Activated T-helper 1 cell treated with anti-CD3 and anti-CD28 coated beads, Interleukin-12 subunit alpha, Interleukin-12 subunit beta, Interleukin-2, Interleukin-4 antibody, amounts not matched to agents 30 ng/mL and 10 ng/mL and 1 ng/mL, durations not matched to agents 14 hours and 24 hours and 36 hours (primary cell): Measurements from ENCODE around the gene AVPR2. TPM values are rescaled to one million over a fixed set of nuclear protein-coding genes. Genes with fewer than 3 reads are reported as not detected.

Source experiments
- DNase-seq: peaks from one replicate; pipeline ENCODE4 v3.0.0; 2021; ENCODE audit warnings: low spot score
- H3K27ac Mint-ChIP-seq: one replicate; pipeline ENCODE4 v1.8.0; 2021; ENCODE audit warnings: mild to moderate bottlenecking, mixed read lengths
- H3K27me3 Mint-ChIP-seq: one replicate; pipeline ENCODE4 v1.8.0; 2022; ENCODE audit warnings: mild to moderate bottlenecking, moderate library complexity, mixed read lengths; ENCODE audit not compliant: insufficient read depth
- H3K36me3 Mint-ChIP-seq: one replicate; pipeline ENCODE4 v1.8.0; 2021; ENCODE audit warnings: low read depth, mixed read lengths
- H3K4me1 Mint-ChIP-seq: one replicate; pipeline ENCODE4 v1.8.0; 2021; ENCODE audit warnings: low read depth, mixed read lengths
- H3K4me3 Mint-ChIP-seq: one replicate; pipeline ENCODE4 v1.8.0; 2021; ENCODE audit warnings: mild to moderate bottlenecking, moderate library complexity, mixed read lengths
- H3K9me3 Mint-ChIP-seq: one replicate; pipeline ENCODE4 v1.8.0; 2021; ENCODE audit warnings: mixed read lengths
- intact Hi-C: fragments of 100-400 bp; cut with micrococcal nuclease; formaldehyde crosslinking; loops from one replicate; pipeline ENCODE4 v1.15.1; 2024
- total RNA-seq: library from RNA; stranded (reverse); gene quantifications from 2 replicates; pipeline ENCODE4 v1.2.3, GENCODE V29; 2022

AVPR2 gene
- total RNA-seq, 1 donor from 2014 or later = not detected

DNA sequence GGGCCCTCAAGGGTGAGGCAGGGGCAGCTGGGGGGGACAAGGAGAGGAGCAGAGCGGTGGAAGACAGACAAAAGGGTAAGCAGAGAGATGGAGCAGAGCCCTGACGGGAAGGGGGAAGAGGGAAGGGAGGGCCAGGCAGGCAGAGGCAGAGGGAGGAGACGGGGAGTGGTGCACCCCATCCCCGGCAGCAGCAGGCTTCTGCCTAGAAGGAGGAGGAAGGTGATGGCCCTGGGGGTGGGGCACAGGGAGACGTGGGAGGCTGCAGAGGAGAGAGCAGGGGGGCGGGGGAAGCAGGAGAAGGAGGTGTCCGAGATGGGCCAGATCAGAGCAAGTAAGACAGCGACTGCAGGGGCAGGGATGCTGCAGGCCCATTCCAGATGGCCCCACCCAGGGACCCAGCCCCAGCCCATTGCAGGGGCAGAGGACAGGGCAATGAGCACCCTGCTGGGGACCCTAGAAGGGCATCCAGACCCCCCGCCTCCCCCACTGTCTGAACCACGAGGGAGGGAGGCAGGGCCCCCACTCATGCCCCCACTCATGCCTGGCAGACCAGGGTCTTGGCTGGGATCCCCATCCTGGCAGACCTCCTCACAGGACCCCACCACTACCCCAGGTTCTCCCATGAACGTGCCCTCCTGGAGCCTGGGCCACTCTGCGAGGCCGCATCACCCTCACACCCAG, 21.2 kb upstream of the AVPR2 start:
- Mint-ChIP-seq H3K36me3 (no peaks in the 10 kb centered on the region), H3K4me1 (peaks cover 17% of the 10 kb centered on the region), H3K4me3 (no peak overlapping the region), H3K27ac (no peak overlapping the region), H3K27me3 (peaks cover 14% of the 10 kb centered on the region), H3K9me3 (no peaks in the 10 kb centered on the region)
- intact Hi-C loops = no loop called here
- DNase-seq = no peak

DNA sequence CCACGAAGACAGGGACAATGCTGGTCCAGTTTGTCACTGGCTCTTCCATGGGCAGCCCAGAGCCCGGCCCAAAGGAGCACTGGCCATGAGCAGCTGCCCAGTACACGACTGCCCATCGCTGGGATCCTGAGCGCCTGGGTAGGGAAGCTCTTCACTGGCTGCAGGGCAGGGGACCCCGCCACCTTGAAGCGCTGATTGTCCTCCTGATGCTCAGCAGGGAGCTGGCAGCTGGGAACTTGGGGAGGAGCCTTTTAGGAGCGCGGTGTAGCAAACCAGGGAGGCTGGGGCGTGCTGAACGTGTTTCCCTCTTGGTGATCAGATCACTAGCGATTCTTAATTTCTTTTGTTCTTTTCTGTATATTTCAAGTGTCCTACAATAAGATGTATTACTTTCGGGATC, 20.3 kb upstream of the AVPR2 start:
- no peak overlapping the region for H3K4me3 Mint-ChIP-seq
- H3K9me3 Mint-ChIP-seq = no peaks in the 10 kb centered on the region
- peaks cover 8% of the 10 kb centered on the region for H3K4me1 Mint-ChIP-seq
- H3K27ac Mint-ChIP-seq = no peak overlapping the region
- no peaks in the 10 kb centered on the region for H3K36me3 Mint-ChIP-seq
- DNase-seq = no peak
- H3K27me3 Mint-ChIP-seq = peaks cover 21% of the 10 kb centered on the region
- intact Hi-C loops = no loop called here

- Mint-ChIP-seq H3K27ac (no peak overlapping the region), H3K36me3 (no peaks in the 10 kb centered on the region), H3K4me1 (peaks cover 4% of the 10 kb centered on the region), H3K9me3 (no peaks in the 10 kb centered on the region), H3K27me3 (peaks cover 22% of the 10 kb centered on the region), H3K4me3 (peak overlapping the region; percentile 61)
- no peak for DNase-seq
- intact Hi-C loops = no loop called here
Measured at GRCh38 chrX:153884590-153884989, 19.9 kb upstream of the AVPR2 start.

DNA sequence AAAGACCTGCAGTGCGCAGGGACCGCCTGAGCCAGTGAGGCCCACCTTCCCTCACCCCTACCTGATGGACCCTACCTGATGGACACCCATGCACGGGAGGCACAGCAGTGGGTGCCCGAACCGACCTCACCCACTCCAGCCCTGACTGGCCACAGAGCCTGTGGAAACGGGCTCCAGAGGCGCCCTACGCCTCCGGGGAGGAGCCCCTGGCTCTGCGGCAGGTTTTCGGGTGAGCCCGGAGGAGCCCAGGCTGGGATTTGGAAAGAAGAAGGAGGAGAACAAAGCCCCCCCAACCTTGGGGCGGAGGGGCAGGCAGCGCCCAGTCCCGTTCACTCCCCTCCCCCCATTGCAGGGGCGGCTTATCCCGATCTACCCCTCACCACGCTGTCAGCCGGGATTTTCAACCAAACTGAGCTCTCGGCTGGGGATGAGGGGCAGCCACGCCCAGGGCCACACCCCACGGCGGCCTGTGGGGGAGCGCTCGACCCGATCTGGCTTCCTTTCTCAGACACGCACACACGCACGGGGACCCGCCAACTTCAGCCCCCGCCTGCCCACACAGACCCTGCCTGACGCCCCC, 19.2 kb upstream of the AVPR2 start:
- no peaks in the 10 kb centered on the region for H3K9me3 Mint-ChIP-seq
- no peak overlapping the region for H3K27ac Mint-ChIP-seq
- peaks cover 20% of the 10 kb centered on the region for H3K27me3 Mint-ChIP-seq
- peaks cover 4% of the 10 kb centered on the region for H3K4me1 Mint-ChIP-seq
- H3K4me3 Mint-ChIP-seq = peak overlapping the region; percentile 61
- no peaks in the 10 kb centered on the region for H3K36me3 Mint-ChIP-seq
- intact Hi-C loops = no loop called here
- no peak for DNase-seq

GRCh38 chrX:153885968-153886903, 18.2 kb upstream of the AVPR2 start, which contains the start of gene L1CAM:
Gene L1CAM (minus strand): TSS chrX:153886173. CDS start chrX:153875836, 10,337 bp downstream.
- Mint-ChIP-seq H3K27me3 (peaks cover 20% of the 10 kb centered on the region), H3K4me1 (peaks cover 4% of the 10 kb centered on the region), H3K4me3 (peak within 1 kb of the TSS; percentile 61), H3K9me3 (no peaks in the 10 kb centered on the region), H3K27ac (no peak within 1 kb of the TSS), H3K36me3 (no peaks in the 10 kb centered on the region)
- intact Hi-C loops = no loop called here
- no peak for DNase-seq

GRCh38 chrX:153886915-153887314, 17.6 kb upstream of the AVPR2 start:
- H3K27ac Mint-ChIP-seq = no peak overlapping the region
- H3K4me1 Mint-ChIP-seq = peaks cover 4% of the 10 kb centered on the region
- DNase-seq = no peak
- intact Hi-C loops = no loop called here
- no peaks in the 10 kb centered on the region for H3K9me3 Mint-ChIP-seq
- peak overlapping the region; percentile 56 for H3K4me3 Mint-ChIP-seq
- H3K36me3 Mint-ChIP-seq = no peaks in the 10 kb centered on the region
- peaks cover 20% of the 10 kb centered on the region for H3K27me3 Mint-ChIP-seq

- H3K27me3 Mint-ChIP-seq = peaks cover 21% of the 10 kb centered on the region
- no peak overlapping the region for H3K4me3 Mint-ChIP-seq
- H3K4me1 Mint-ChIP-seq = peaks cover 4% of the 10 kb centered on the region
- intact Hi-C loops = no loop called here
- no peak overlapping the region for H3K27ac Mint-ChIP-seq
- no peaks in the 10 kb centered on the region for H3K36me3 Mint-ChIP-seq
- no peak for DNase-seq
- no peaks in the 10 kb centered on the region for H3K9me3 Mint-ChIP-seq
Measured at GRCh38 chrX:153887385-153887784, 17.1 kb upstream of the AVPR2 start.

DNA sequence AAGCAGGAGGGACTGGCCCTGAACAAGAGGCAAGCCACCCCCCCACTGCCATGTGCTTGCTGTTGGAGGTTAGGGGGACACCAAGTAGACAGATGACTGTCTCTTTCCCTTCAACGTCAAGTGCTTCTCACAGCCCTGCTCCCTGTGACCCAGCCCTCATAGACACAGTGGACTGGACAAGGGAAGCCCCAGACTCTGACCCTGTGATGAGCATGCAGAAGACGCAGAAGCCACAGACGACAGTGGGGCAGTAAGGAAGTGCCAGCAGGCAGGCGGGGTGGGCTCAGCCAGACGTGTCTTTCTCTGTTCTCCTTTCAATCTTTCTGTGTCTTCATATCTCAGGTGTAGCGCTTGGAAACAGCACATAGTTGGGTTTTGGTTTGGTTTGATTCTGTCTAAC, 16.1 kb upstream of the AVPR2 start:
- intact Hi-C loops = no loop called here
- H3K4me1 Mint-ChIP-seq = peaks cover 4% of the 10 kb centered on the region
- H3K27me3 Mint-ChIP-seq = peaks cover 26% of the 10 kb centered on the region
- no peaks in the 10 kb centered on the region for H3K9me3 Mint-ChIP-seq
- DNase-seq = no peak
- H3K27ac Mint-ChIP-seq = no peak overlapping the region
- no peak overlapping the region for H3K4me3 Mint-ChIP-seq
- no peaks in the 10 kb centered on the region for H3K36me3 Mint-ChIP-seq

DNA sequence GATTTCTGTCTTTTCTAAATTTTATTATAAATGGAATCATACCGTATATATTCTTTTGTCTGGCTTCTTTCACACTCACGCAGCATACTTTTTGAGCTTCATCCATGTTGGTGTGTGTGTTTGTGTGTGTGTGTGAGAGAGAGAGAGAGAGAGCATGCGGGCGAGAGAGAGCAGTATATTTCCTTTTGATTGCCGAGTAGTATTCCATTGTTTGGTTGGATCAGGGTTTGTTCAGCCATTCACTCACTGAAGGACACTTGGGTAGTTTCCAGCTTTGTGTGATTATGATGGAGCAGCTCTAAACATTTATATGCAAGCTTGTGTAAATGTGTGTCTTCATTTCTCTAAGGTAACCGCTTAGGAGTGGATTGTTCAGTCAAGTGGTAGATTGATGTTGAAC, 15.3 kb upstream of the AVPR2 start:
- H3K36me3 Mint-ChIP-seq = no peaks in the 10 kb centered on the region
- DNase-seq = no peak
- H3K27me3 Mint-ChIP-seq = peaks cover 25% of the 10 kb centered on the region
- intact Hi-C loops = no loop called here
- no peak overlapping the region for H3K27ac Mint-ChIP-seq
- no peak overlapping the region for H3K4me3 Mint-ChIP-seq
- H3K9me3 Mint-ChIP-seq = no peaks in the 10 kb centered on the region
- H3K4me1 Mint-ChIP-seq = peaks cover 4% of the 10 kb centered on the region

DNA sequence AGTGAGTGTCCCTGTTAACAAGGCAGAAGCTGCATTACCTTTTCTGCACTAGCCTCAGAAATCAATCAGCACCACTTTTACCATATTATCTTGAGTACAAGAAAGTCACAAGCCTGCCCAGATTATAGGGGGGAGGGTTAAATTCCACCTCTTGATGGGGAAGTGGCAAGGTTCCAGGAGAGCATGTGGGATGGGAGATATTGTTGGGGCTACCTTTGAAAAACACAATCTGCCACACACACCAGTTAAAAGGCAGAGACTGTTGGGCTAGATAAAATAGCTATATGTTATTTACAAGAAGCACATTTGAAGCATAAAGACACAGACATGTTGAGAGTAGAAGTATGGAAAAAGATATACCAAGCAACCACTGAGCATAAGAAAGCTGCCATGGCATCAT, 6.6 kb upstream of the AVPR2 start:
- H3K9me3 Mint-ChIP-seq = no peaks in the 10 kb centered on the region
- H3K4me3 Mint-ChIP-seq = no peak overlapping the region
- H3K27ac Mint-ChIP-seq = no peak overlapping the region
- peaks cover 2% of the 10 kb centered on the region for H3K27me3 Mint-ChIP-seq
- DNase-seq = no peak
- H3K4me1 Mint-ChIP-seq = peaks cover 16% of the 10 kb centered on the region
- peaks cover 1% of the 10 kb centered on the region for H3K36me3 Mint-ChIP-seq
- intact Hi-C loops = no loop called here

DNA sequence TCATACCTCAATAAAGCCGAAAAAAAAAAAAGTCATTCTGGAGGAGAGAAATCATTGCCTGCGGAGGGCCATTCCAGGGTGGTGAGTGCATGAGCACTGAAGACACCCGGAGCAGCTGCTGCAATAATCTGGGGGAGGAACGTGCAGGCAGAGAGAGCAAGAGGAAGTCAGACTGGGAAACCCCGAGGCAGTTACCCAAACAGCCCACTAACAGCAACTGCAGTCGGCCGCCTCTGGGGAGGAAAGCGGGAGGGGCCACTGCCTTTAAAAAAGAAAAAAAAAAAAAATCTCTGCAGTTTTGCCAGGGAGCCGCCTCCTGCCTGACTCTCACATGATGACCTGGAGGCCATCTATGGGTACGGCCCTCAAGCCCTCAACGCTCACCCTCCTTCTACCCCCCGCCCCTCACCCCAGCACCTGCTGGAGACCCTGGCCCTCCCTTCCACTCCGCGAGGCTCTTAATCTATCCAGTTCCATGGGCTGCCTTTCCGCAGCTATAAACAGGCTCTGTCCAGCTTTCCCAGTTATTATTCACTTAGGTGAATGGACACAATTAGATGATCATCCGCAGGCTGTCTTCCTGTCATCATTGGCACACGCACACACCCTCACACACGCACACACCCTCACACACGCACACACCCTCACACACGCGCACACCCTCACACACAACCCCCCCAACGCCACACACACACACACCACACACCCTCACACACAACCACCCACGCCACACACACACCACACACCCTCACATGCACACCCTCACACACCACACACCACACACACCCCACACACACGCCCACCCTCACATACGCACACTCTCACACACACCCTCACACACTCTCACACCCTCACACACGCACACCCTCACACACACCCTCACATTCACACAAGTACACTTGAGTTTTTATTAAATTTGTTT, 3.4 kb upstream of the AVPR2 start:
- DNase-seq = peak; percentile 58
- Mint-ChIP-seq H3K27ac (peak overlapping the region; percentile 58), H3K9me3 (no peaks in the 10 kb centered on the region), H3K36me3 (peaks cover 1% of the 10 kb centered on the region), H3K4me3 (peak overlapping the region; percentile 51), H3K4me1 (peaks cover 29% of the 10 kb centered on the region), H3K27me3 (no peaks in the 10 kb centered on the region)
- intact Hi-C loops = loop anchor here (1.0 to 5.0 kb wide), 2 partner anchors 46 to 74 kb away; no protein-coding TSS in a partner anchor

GRCh38 chrX:153901753-153902140, 2.7 kb upstream of the AVPR2 start:
- Mint-ChIP-seq H3K9me3 (no peaks in the 10 kb centered on the region), H3K27me3 (no peaks in the 10 kb centered on the region), H3K36me3 (peaks cover 1% of the 10 kb centered on the region), H3K4me3 (peak overlapping the region; percentile 26), H3K4me1 (peaks cover 29% of the 10 kb centered on the region), H3K27ac (peak overlapping the region; percentile 58)
- intact Hi-C loops = loop anchor here (1.0 to 5.0 kb wide), 2 partner anchors 46 to 74 kb away; no protein-coding TSS in a partner anchor
- DNase-seq = no peak
